Hindlimb muscle (tissue), 1 donor: ENCODE data around the gene FAM20C. TPM values are rescaled to one million over a fixed set of nuclear protein-coding genes. Genes with fewer than 3 reads are reported as not detected.
"Not testable (repeated sequence)": the region's sequence is repeated elsewhere in the genome, so short reads cannot be mapped to it uniquely, and the experiment has no call there.

Experiments
- DNase-seq: peaks from one replicate; pipeline ENCODE4 v3.0.0-alpha.2; 2013
- polyA plus RNA-seq: library from polyadenylated mRNA; unstranded; fragments of 120-200 nt; gene quantifications from one replicate; pipeline ENCODE4 v1.2.1, GENCODE V29; 2013; ENCODE audit not compliant: insufficient read length

The FAM20C gene
- polyA plus RNA-seq, 1 donor: 41.7 TPM

DNA sequence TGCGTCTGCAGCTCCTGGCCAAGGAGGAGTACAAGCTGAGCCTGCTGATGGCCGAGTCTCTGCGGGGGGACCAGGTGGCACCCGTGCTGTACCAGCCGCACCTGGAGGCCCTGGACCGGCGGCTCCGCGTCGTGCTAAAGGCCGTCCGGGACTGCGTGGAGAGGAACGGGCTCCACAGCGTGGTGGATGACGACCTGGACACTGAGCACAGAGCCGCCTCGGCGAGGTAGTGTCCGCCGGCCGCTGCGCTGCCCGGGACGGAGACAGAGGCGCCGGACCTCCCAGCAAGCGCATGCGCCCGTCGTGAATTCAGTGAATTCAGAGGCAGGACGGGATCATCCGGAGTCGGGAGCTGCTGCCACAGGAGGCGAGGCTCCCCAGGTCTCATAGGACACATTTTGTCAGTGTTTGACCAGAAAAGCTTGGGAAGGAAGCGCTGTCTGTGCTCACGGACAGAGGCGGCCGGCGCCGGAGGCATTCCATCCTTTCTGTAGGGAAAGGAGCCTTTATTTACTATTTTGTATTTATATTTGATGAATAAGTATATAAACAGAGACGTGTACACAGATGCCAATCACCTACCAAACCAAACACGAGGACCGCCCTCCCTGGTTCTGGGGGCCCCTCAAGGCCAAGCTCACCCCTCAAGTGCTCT lies 67.5 kb downstream of the FAM20C start:
- DNase-seq: no peak

DNA sequence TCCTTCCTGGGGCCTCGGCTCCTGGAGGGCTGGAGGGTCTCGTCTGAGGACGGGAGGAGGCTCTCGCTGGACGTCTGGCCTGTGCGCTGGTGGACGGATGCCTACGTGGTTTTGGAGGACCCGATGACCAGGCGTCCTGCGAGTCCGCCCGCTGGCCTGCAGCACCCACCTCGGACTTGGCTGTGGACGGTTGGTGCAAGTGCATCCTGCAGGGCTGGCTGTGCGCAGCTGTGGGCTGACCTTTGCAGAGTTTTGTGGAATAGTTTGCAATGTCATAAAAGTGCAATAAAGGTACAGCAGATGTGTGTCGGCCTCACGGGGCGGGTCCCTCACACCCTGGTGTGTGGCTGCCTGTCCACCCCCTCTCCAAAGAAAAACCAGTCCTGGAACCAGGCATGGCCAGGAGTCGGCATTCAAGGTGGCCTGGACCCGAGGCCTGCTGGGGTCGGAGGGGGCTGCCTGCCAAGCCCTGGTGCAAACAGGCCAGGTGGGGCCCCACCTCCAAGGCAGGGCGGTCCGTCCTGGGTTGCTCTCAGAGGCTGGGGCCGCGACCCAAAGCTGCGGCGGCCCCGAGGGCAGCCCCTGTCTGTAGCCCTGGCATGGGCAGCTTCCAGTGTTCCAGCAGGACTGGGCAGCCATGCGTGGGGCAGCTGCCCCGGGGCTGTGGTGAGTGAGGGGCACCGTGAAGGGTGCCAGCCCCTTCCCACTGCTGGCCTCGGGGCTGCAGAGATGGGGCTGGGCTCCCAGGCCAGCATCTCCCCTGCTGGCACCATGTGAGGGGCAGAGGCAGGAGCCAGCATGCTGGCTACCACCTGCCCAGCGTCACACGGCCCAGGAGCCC lies 68.3 kb downstream of the FAM20C start:
- DNase-seq: no peak

DNA sequence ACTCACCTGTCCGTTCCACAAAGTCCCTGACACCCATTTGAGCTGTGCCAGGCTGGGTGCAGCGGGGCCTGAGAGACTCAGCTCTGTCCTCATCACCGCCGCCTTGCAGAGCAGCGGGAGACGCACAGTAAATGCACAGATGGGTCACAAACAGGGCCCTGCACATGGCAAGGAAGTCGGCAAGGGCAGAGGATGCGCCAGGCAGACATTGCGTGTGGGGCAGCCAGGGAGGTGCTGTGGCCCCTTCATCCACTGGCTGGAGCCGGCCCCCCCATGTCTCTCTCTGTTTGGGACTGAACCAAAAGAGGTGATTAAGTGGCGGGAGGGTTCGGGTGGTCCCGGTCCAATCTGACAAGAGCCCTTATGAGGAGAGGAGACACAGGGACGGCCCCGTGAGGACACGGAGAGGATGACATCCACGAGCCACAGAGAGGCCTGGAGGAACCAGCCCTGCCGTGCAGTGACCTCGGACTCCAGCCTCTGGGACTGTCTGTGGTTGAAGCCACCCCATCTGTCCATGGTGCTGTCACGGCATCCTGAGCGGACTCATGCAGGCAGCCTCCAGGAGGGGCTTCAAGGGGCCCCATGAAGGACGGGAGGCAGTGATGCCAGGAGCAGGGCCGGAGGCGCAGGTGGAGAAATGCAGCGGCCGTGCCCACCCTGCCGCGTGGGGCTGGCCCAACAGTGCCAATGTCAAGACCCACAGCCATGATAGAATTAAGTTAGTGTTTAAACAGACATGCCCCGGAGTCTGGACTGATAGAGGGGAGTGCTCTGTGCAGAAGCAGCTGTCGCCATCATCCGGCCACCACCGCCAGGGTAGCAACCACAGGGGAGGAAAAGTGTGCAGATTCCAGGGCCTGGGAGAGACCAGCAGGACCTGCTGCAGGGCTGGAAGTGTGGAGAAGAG lies 69.2 kb downstream of the FAM20C start:
- no peak for DNase-seq

DNA sequence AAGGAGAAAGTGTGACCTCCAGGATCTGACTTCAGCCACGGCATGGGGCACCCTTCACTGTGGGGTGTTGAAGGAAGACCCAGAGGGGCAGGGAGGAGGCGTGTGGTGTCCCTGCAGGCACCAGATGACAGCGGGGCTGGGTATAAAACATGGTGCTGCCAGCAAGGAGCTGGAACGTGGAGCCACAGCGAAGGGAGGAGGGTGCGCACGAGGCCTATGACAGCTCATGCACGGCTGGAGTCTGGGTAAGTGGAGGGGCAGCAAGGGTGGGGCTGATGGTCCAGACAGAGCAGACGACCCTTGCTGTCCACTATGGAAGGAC lies 69.8 kb downstream of the FAM20C start:
- no peak for DNase-seq

DNA sequence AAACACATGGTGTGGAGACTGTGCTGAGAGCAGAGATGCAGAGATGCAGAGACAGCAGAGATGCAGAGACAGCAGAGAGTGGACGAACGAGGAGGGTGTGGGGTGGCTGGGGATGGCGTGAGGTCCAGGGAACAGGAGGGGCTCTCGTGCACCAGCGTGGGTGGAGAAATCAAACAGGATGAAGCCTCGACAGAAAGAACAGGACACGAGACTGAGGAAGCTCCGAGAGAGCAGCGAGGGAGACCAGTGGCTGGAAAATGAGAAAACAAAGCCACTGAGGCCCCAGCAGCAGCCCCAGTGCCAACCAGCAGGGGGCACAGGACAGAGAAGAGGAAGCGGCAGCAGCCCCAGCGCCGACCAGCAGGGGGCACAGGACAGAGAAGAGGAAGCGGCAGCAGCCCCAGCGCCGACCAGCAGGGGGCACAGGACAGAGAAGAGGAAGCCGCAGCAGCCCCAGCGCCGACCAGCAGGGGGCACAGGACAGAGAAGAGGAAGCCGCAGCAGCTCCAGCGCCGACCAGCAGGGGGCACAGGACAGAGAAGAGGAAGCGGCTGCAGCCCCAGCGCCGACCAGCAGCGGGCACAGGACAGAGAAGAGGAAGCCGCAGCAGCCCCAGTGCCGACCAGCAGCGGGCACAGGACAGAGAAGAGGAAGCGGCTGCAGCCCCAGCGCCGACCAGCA lies 70.4 kb downstream of the FAM20C start:
- not testable (repeated sequence) for DNase-seq

DNA sequence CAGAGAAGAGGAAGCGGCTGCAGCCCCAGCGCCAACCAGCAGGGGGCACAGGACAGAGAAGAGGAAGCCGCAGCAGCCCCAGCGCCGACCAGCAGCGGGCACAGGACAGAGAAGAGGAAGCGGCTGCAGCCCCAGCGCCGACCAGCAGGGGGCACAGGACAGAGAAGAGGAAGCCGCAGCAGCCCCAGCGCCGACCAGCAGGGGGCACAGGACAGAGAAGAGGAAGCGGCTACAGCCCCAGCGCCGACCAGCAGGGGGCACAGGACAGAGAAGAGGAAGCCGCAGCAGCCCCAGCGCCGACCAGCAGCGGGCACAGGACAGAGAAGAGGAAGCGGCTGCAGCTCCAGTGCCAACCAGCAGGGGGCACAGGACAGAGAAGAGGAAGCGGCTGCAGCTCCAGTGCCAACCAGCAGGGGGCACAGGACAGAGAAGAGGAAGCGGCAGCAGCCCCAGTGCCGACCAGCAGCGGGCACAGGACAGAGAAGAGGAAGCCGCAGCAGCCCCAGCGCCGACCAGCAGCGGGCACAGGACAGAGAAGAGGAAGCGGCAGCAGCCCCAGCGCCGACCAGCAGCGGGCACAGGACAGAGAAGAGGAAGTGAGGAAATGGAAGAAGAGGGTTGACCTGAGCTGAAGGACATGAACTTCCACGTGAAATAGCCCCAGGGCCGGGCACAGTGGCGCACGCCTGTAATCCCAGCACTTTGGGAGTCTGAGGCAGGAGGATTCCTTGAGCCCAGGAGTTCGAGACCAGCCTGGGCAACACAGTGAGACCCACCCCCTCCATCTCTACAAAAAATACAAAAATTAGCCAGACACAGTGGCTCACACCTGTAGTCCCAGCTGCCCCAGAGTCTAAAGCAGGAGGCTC lies 71.3 kb downstream of the FAM20C start:
- DNase-seq: not testable (repeated sequence)

DNA sequence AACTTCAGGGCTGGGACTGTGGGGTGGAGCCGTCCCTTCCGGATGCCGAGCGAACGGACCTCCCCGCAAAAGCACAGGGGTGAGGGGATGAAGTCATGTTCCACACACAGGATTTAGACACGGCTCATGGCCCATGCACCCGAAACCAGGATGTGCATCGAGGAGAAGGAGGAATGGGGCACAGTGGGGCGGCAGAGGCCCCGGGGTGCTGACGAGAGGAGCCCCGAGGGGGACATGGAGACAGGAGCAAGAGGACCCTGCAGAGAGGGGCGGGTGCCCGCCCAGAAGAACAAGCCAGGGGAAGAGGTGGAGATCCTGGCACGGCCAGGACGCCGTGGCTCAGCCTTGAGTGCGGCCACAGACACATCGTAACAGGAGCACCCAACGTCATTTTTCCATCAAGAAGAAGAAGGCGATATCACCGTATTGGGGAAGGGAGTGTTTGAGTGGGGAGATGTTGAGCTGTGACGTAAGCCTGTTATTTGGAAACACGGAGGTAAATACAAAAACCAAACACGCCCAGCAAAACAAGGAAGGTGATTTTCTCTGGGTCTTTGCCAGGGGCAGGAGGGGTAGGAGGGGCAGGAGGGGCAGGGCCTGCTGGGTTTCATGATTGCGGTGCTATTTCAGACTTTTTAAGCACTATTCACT lies 72.3 kb downstream of the FAM20C start:
- DNase-seq: no peak

DNA sequence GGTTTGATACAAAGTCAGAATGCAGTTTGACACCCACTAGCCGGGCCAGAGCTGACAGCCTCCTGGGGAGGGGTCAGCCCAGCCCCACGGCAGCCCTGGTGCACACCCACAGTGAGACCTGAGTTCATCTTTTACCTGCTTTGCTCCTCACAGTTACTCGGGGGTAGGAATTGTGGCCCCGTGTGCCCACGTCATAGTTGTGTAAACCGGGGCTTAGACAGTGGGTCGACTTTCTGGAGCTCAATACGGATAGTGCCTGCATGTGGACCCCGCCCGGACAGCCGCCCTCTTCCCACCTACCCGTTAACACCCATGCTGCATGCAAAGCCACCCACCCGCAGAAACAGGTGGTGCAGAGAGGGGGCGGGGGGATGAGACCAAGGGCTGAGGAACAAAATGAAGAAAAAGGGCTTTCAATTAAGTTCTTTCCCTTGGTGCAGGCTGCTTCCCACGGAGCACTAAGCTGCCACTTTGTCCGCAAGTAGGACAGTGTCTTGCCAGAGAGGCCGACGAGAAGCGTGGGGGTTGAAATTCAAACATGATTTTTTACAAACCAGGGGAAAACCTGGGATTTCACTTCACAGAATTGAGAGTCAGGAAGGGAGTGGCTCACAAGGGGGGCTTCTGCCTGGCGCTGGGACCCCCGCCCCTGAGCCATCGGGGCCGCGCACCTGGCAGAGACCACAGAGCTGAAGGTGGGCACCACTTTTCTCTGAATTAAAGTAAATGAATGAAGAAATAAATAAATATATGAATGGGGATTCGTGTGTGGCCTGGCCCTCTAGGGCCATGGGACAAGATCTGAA lies 73.0 kb downstream of the FAM20C start:
- DNase-seq: no peak

DNA sequence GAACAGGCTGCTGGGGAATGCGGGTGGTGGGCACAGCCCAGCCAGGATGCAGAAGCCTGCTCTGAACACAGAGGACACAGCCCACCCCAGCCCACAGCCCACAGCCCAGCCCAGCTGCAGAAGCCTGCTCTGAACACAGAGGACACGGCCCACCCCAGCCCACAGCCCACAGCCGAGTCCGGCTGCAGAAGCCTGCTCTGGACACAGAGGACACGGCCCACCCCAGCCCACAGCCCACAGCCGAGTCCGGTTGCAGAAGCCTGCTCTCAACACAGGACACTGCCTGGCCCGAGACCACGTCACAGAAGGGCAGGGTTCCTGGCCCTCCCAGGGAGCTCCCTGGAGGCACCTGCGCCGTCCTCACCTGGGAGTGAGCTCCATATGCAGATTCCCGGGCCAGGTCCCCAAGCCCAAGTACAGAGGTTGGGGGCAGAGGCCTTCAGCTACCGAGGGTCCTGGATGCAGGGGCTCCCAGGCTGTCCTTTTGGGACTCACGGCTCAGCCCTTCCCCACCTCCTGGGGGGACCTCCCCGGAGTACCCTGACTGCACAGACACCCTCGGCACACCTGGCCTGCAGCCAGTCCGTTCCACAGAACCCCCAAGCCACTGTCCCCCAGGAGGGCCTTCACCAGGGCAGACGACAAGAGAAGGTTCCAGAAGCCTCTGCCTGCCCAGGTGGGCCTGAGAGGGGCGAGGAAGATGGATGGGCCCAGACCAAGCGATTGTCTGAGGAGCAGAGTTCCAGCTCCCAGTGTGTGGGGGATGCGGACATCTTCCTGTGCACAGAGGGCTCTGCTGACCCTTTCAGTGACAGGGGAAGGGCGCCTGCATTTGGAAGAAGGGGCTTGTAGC lies 73.9 kb downstream of the FAM20C start:
- DNase-seq: no peak

DNA sequence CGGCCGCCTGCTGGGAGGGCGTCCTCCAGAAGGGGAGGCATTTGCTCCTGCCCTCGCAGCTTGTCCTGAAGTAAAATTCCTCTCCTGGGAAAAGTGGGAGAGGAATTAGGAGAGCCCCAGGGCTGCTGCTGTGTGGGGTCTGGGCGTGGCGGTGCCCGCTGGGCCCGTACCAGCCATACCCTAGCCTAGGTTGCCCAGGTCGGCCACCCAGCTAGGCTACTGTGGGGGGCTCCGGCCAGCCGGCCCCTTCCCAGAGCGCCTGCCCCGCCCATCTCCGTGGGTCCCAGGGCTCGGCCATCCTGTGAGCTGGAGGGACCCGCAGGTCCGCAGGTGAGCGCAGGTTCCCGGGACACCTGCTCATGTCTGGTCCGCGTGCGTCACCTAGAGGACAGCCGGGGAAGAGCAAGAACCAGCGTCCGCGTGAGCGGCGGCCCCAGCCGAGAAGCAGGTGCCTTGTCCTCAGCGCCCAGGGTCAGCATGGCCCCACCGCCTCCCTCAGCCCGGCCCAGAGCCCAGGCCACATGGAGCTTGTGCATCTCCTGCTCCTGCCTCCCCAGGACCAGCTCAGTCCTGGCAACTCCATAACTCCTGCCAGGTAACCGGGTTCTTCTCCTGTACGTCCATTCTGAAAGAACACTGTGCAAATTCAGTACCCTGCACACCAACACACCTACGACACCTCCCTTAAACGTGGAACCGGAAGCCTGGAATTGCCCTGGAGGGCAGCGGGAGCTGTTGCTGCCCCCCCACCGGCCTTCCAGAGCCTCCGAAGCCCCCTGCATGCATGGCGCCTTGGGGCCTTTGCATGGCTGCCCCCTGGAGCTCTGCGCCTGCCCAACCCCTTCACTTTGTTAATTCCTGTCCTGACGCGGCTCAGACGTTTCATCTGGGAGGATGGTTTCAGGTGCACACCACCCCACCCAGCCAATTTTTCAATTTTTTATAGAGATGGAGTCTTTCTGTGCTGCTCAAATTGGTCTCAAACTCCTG lies 74.8 kb downstream of the FAM20C start:
- DNase-seq: no peak

DNA sequence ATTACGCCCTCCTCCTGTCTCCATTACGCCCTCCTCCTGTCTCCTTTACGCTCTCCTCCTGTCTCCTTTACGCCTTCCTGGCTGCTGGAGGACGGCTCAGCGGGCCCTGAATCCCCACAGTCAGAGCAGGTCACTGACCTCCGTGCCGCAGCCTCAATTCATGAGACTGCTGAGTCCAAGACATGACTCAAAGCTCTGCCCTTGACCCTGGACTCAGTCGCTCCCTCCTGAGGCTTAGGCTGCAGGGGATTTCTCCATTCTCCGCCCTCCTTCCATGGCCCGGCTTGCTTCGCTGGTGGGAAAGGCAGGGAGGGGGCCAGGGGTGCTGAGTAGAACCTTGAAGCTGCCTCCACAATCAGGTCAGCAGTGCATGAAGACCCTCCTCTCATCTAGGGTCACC lies 76.6 kb downstream of the FAM20C start:
- DNase-seq: no peak

DNA sequence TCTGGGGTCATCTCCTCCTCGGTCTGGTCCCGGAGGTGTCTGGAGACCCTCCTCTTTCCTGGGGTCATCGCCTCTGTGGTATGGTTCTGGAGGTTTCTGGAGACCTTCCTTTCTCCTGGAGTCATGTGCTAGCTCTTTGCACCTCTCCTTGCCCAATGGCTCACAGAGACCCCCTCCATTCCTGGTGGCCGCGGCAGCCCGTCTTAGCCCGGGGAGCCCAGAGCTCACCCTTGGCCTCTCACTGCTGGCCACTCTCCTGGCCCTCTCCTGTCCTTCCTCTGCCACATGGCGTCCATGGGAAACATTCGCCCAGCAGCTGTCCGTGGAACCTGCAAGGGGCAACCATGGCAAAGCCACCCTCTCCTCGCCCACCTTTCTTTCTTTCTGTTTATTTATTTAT lies 77.3 kb downstream of the FAM20C start:
- DNase-seq: no peak

DNA sequence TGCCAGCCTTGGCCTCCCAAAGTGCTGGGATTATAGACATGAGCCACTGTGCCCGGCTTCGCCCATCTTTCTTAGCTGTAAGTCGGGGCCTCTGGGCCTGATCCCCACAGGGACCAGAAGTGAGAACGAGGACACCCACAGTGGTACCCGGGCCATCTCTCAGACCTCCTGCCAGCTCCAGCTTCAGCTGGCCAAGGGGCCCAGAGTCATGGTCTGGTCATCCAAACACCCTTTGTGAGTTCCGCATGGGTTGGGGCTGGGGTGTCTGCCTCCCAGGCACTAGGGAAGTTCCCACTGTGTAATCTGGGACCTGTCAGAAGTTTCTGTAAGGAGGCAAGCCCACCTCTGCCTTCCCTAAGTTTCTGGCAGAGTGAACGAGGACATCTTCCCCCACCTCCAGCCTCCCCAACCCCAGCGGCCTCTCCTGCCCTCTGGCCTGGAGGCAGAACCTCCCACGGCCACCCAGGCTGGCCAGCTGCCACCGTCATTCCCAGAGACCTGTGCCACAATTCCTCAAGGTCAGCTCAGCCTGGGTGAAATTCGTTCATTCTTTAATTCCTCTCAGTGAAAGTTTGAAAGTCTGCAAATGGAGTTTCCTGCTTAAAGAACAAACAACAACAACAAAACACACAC lies 78.1 kb downstream of the FAM20C start:
- no peak for DNase-seq

DNA sequence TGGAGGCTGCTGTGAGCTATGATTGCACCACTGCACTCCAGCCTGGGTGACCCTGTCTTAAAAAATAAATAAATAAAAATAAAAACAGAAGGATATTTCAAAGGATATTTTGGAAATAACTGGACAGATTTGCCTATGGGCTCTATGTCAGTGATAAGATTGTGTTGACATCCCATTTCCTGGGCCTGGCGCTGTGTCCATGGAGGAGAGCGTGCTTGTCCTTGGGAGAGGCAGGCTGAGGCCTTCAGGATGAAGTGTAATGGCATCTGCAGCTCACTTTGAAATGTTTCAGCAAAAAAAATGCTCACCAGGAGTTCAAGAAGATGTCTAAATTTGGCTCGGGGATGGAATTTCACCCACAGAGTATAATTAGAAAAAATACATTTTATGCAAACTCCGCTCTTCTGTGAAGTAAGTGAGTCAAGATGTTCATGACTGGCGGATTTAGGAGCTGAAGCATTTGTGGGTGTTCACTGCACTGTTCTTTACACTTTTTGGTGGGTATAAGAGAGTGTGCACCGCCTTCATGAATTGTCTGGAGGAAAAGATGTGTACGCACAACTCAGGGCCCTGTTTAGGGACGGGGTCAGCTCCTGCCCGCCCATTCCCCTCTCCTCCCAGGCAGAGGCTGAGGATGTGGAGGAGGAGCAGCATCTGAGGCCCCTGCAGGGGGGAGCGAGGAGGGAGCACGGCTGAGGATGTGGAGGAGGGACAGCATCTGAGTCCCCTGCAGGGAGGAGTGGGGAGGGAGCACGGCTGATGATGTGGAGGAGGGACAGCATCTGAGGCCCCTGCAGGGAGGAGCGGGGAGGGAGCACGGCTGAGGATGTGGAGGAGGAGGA lies 79.1 kb downstream of the FAM20C start:
- no peak for DNase-seq

DNA sequence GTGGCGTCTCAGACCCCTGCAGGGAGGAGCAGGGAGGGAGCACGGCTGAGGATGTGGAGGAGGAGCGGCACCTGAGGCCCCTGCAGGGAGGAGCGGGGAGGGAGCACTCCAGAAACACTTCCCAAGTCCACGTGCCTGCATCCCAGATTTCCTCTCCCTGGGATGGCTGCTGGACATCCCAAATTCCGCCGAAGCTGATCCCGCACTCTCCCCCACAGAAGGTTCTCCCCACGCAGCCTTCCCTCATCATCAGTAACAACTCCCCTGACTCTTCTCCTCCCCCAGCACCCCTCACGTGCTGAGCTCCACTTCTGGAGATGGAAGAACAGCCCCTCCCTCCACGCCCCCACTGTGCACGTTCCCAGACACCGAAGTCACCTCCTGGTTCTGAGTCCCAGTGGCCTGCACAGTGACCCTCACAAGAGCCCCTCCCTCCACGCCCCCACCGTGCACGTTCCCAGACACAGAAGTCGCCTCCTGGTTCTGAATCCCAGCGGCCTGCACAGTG lies 79.8 kb downstream of the FAM20C start:
- DNase-seq: no peak

DNA sequence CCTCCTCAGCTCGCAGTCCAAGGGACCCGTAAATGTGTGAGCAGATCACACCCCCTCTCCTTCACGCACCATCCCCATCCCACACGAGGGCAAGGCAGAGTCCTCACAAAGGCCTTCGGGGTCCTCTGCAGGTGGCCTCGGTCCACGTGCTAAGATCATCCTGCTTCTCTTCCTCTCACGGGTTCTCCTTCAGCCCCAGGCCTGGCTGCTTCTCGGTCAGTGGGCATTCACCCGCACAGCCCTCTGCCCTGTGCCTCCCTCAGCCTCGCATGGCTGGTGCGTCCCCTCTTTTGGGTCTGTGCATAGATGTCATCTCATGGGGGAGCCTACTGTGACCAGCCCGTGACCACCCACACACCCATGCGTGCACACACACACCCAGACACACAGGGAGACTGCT lies 80.3 kb downstream of the FAM20C start:
- no peak for DNase-seq
